ENCODE results near the gene PIGM. TPM values are rescaled to one million over a fixed set of nuclear protein-coding genes. Genes with fewer than 3 reads are reported as not detected.
"Not testable (repeated sequence)": the region's sequence is repeated elsewhere in the genome, so short reads cannot be mapped to it uniquely, and the experiment has no call there.

The PIGM gene
- total and polyA plus RNA-seq, 4 donors, result 8.8 to 19.2 (median 12.3) TPM

DNA sequence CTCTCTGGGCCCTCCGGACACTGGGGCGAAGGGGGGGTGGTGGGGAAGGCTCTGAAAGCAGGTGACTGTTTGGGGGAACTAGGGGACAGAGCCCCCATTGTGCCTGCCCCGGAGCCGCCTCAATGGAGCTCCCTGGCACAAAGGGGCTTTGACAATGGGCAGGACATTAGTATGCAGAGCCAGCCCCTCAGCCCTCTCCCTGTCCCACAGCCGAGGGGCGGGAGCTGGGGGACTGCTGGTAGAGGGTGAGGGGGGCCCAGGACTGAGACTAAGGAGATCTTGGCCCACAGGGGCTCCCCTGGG is 30.4 kb upstream of the PIGM start:
- H3K4me1 ChIP-seq (ENCODE audit: control insufficient read depth, insufficient read depth, low read length), result peaks cover 68% of the 10 kb centered on the region

DNA sequence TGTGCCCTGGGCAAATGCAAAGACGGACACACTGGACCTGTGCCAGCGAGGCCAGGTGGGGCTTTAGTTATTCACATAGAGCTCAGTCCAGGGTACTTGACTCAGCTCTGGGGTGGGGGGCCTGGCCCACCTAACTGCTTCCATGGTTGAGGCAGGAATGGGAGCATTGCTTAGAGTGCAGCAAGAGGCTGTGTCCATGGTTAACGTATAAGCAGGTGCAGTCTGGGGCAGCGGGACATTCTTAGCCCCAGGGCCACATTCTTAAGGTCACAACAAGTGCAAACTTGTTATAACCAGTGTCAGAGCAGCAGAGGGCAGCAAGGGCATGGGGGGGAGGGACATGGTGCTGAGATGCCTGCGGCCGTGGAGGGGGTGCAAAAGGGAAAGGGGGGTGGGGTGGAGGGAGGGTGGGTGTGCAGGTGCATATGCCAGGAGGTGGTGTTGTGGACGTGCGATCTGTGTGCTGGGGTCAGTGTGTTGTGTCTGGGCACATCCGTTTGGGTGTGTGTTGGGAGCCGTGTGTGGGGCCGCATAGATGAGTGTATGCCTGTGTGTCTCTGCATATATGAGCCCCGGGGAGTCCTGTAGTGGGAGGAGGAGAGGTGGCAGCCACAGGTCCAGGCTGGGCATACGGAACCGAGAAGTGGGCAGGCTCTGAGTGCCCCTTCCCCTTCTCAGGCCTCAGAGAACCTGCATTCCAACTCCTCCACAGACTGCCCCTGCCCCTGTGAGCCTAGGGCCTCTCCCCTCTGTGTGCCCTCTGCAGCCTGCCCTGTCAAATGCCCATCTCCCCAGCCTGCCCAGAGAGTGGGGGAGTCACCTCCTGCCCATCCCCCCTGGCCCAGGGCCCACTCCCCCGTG is 29.8 kb upstream of the PIGM start:
- WGBS (ENCODE audit: insufficient coverage), result 32% methylated on average over 12 of the region's 15 CpGs

More for the DNA sequence above, 30.4 kb upstream of the PIGM start:
- Histone ChIP-seq H3K27ac (ENCODE audit: low read depth, low read length) (peak overlapping the region; percentile 88), H3K4me3 (ENCODE audit: low read depth, low read length) (no peak overlapping the region), H3K9me3 (ENCODE audit: control insufficient read depth, insufficient read depth, low read length) (no peaks in the 10 kb centered on the region), H3K27me3 (ENCODE audit: control insufficient read depth, insufficient read depth, low read length) (no peaks in the 10 kb centered on the region), H3K36me3 (ENCODE audit: control insufficient read depth, insufficient read depth, low read length) (peaks cover 3% of the 10 kb centered on the region)
- peak in 5 of 6 donors; percentile 77 to 95 (median 86) for DNase-seq (ENCODE audit: low read depth in 4 of 6, low spot score in 6 of 6)
- 23% methylated on average over 4 of the region's 6 CpGs for WGBS (ENCODE audit: insufficient coverage)

DNA sequence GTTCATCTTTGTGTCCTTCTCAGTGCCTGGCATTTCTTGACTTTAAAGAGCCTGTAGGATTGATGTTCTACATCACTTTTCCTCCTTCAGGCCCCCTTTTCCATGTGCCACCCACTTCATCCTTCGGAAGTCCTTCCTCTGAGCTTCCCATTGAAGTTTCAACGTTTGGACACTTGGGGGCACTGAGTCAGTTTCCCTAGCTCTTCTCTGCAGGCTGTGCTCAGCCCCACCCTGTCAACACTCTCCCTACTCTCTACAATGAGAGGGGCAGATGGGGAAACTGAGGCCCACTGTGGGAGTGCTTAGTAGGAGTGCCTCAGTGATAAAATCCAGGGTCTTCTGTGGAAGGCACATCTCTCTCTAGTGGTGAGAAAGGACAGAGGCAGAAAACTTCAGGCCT is 26.3 kb upstream of the PIGM start:
- no peaks in the 10 kb centered on the region for H3K9me3 ChIP-seq (ENCODE audit: control insufficient read depth, insufficient read depth, low read length)
- peaks cover 5% of the 10 kb centered on the region for H3K36me3 ChIP-seq (ENCODE audit: control insufficient read depth, insufficient read depth, low read length)
- no peak overlapping the region for H3K27ac ChIP-seq (ENCODE audit: low read depth, low read length)
- peaks cover 64% of the 10 kb centered on the region for H3K4me1 ChIP-seq (ENCODE audit: control insufficient read depth, insufficient read depth, low read length)
- H3K27me3 ChIP-seq (ENCODE audit: control insufficient read depth, insufficient read depth, low read length), result no peaks in the 10 kb centered on the region
- 86% methylated on average over 1 of the region's 2 CpGs for WGBS (ENCODE audit: insufficient coverage)
- DNase-seq (ENCODE audit: low read depth in 4 of 6, low spot score in 6 of 6), result no peak
- no peak overlapping the region for H3K4me3 ChIP-seq (ENCODE audit: low read depth, low read length)

More for the DNA sequence above, 29.8 kb upstream of the PIGM start:
- DNase-seq (ENCODE audit: low read depth in 4 of 6, low spot score in 6 of 6), result no peak
- peaks cover 3% of the 10 kb centered on the region for H3K36me3 ChIP-seq (ENCODE audit: control insufficient read depth, insufficient read depth, low read length)
- no peak overlapping the region for H3K4me3 ChIP-seq (ENCODE audit: low read depth, low read length)
- no peaks in the 10 kb centered on the region for H3K9me3 ChIP-seq (ENCODE audit: control insufficient read depth, insufficient read depth, low read length)
- H3K27me3 ChIP-seq (ENCODE audit: control insufficient read depth, insufficient read depth, low read length), result no peaks in the 10 kb centered on the region
- H3K27ac ChIP-seq (ENCODE audit: low read depth, low read length), result peak overlapping the region; percentile 88
- H3K4me1 ChIP-seq (ENCODE audit: control insufficient read depth, insufficient read depth, low read length), result peaks cover 64% of the 10 kb centered on the region

DNA sequence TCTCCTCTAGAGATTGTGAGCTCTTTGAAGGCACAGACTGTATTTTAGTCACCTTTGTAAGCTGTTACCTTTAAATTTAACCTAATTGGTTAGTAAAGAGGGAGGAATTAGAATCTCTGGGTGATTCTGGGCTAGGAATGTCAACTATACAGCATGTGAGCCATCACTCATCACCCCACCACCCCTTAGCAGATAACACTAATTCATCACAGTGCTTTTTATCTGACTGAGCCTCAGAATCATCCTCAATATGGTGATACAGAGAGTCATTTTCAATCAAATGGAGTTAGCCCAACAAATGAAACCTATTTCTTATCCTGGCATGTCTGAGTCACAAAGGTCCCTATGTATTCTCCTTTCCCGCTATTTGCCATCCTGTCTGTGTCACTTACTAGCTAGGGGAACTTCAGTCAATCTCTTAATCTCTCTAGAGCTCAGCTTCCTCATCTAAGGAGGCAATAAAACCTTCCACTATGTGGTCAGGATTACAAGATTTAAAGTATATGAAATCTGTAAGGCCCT is 24.9 kb upstream of the PIGM start:
- Histone ChIP-seq H3K27ac (ENCODE audit: low read depth, low read length) (no peak overlapping the region), H3K36me3 (ENCODE audit: control insufficient read depth, insufficient read depth, low read length) (peaks cover 5% of the 10 kb centered on the region), H3K27me3 (ENCODE audit: control insufficient read depth, insufficient read depth, low read length) (no peaks in the 10 kb centered on the region), H3K4me3 (ENCODE audit: low read depth, low read length) (no peak overlapping the region), H3K4me1 (ENCODE audit: control insufficient read depth, insufficient read depth, low read length) (peaks cover 53% of the 10 kb centered on the region), H3K9me3 (ENCODE audit: control insufficient read depth, insufficient read depth, low read length) (no peaks in the 10 kb centered on the region)
- no peak for DNase-seq (ENCODE audit: low read depth in 4 of 6, low spot score in 6 of 6)
- WGBS (ENCODE audit: insufficient coverage), result no CpG with 5 or more reads among the region's 1 CpG

DNA sequence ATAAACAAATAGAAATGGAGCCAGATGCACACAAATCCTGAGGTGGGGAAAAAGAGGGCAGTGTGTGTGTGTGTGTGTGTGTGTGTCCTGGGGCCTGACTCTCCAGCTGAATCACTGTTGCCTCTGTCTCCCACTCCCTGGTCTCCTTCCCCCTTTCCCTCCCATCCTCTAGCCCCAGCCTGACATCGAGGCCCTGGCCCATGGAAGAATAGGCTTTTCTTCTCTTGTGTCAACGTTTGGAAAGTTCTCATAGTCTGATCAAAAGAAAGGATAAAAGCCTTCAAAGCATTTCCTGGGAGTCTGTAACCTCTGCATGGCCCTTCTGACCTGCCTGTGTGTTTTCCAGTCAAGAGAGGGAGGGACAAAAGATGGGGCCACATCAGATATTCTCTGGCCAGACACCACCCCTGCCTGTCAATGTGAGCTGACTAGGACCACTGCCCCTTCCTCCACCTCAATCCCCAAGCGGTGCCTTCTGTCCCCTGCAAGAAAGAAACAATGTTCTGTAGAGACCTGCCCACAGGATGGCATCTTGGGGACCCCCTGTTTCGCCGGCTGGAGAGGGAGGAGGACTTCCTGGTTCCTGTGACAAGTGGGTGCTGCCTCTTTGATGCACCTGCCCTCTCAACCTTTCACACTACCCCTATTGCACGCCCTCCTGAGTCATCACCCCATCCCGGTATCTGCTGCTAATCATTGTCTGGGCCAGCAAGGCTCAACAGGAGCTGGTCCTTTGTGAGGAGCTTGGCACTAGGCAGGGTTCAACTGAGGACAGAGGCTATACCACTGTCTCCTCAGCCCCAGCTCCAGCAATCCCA is 22.0 kb upstream of the PIGM start:
- 23% methylated on average over 4 of the region's 7 CpGs for WGBS (ENCODE audit: insufficient coverage)
- peak in 1 of 6 donors; percentile 30 for DNase-seq (ENCODE audit: low read depth in 4 of 6, low spot score in 6 of 6)

DNA sequence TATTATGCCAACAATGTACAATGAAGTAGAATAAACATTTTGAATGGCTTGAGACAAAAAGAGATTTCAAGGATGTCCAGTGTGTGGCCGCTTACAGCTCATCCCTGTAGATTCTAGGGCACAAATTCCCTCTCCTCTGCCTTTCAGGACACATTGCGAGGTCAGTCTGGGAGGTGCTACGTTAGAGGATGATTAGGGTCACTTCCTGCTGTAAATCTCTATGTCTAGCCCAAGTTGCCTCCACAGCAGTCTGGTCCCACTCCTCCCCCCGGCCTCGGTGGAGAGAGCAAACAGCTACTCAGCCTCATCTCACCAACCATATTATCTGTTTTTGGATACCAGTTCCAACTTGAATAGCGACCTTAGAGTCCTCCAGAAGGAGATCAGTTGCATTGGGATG is 21.1 kb upstream of the PIGM start:
- DNase-seq (ENCODE audit: low read depth in 4 of 6, low spot score in 6 of 6), result no peak
- 78% methylated on average over 1 of the region's 6 CpGs for WGBS (ENCODE audit: insufficient coverage)
- no peak overlapping the region for H3K4me3 ChIP-seq (ENCODE audit: low read depth, low read length)
- H3K4me1 ChIP-seq (ENCODE audit: control insufficient read depth, insufficient read depth, low read length), result peaks cover 34% of the 10 kb centered on the region
- H3K27ac ChIP-seq (ENCODE audit: low read depth, low read length), result no peak overlapping the region
- H3K36me3 ChIP-seq (ENCODE audit: control insufficient read depth, insufficient read depth, low read length), result peaks cover 5% of the 10 kb centered on the region
- H3K9me3 ChIP-seq (ENCODE audit: control insufficient read depth, insufficient read depth, low read length), result no peaks in the 10 kb centered on the region
- no peaks in the 10 kb centered on the region for H3K27me3 ChIP-seq (ENCODE audit: control insufficient read depth, insufficient read depth, low read length)

More for the DNA sequence above, 22.0 kb upstream of the PIGM start:
- Histone ChIP-seq H3K4me3 (ENCODE audit: low read depth, low read length) (no peak overlapping the region), H3K36me3 (ENCODE audit: control insufficient read depth, insufficient read depth, low read length) (peaks cover 5% of the 10 kb centered on the region), H3K9me3 (ENCODE audit: control insufficient read depth, insufficient read depth, low read length) (no peaks in the 10 kb centered on the region), H3K4me1 (ENCODE audit: control insufficient read depth, insufficient read depth, low read length) (peaks cover 36% of the 10 kb centered on the region), H3K27me3 (ENCODE audit: control insufficient read depth, insufficient read depth, low read length) (no peaks in the 10 kb centered on the region), H3K27ac (ENCODE audit: low read depth, low read length) (no peak overlapping the region)

DNA sequence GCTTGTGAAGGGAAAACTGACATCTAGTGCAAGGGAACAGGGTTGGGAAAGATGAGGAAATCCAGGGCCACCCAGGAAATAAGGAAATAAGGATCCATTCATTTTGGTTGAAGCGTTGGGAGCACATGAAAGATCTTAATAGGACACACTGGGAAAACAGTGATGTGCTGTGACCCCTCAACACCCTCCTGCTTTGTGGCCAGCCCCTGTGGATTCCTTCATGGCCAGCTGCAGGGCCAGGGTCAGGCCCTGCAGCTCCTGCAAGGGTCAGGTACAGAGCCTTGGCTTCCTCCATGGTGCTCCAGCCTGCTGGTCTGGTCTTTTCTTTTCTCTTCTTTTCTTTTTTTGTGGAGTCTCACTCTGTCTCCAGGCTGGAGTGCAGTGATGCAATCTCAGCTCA is 18.8 kb upstream of the PIGM start:
- Histone ChIP-seq H3K36me3 (ENCODE audit: control insufficient read depth, insufficient read depth, low read length) (peaks cover 3% of the 10 kb centered on the region), H3K4me1 (ENCODE audit: control insufficient read depth, insufficient read depth, low read length) (peaks cover 40% of the 10 kb centered on the region), H3K27ac (ENCODE audit: low read depth, low read length) (no peak overlapping the region), H3K27me3 (ENCODE audit: control insufficient read depth, insufficient read depth, low read length) (no peaks in the 10 kb centered on the region), H3K4me3 (ENCODE audit: low read depth, low read length) (no peak overlapping the region), H3K9me3 (ENCODE audit: control insufficient read depth, insufficient read depth, low read length) (no peaks in the 10 kb centered on the region)
- 82% methylated on average over 1 of the region's 1 CpG for WGBS (ENCODE audit: insufficient coverage)
- DNase-seq (ENCODE audit: low read depth in 4 of 6, low spot score in 6 of 6), result no peak

DNA sequence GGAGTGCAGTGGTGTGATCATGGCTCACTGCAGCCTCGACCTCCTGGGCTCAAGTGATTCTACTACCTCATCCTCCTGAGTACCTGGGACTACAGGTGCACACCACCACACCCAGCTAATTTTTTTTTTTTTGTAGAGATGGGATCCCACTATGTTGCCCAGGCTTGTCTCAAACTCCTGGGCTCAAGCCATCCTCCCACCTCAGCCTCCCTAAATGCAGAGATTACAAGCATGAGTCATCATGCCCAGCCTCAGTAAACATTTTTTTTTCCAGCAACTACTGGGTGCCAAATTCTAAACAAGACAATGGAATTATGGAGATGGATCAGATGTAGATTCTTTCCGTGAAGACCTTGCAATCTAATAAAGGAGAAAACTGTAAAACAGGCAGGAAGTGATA is 18.4 kb upstream of the PIGM start:
- peaks cover 40% of the 10 kb centered on the region for H3K4me1 ChIP-seq (ENCODE audit: control insufficient read depth, insufficient read depth, low read length)
- not testable (repeated sequence) for H3K9me3 ChIP-seq (ENCODE audit: control insufficient read depth, insufficient read depth, low read length); H3K4me3 ChIP-seq (ENCODE audit: low read depth, low read length); H3K36me3 ChIP-seq (ENCODE audit: control insufficient read depth, insufficient read depth, low read length); H3K27ac ChIP-seq (ENCODE audit: low read depth, low read length); DNase-seq (ENCODE audit: low read depth in 4 of 6, low spot score in 6 of 6); H3K27me3 ChIP-seq (ENCODE audit: control insufficient read depth, insufficient read depth, low read length)
- WGBS (ENCODE audit: insufficient coverage), result 100% methylated on average over 1 of the region's 2 CpGs

DNA sequence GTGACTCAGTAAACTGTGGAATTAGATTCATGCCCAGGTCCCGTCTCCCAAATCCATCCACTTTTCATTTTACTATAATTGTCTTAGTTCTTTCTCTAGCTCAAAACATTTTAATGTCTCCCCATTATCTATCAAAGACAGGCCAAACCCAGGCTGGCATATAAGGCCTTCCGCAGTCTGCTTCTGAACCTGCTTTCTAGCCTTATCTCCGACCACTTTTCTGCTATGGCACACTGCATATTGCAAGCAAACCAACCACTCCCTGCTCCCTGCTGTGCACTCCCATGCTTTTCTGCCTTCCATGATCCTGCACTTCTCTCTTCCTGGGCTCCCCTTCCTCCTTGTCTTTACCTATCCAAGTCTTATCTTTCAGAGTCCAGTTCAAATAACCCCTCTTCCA is 17.3 kb upstream of the PIGM start:
- peaks cover 32% of the 10 kb centered on the region for H3K4me1 ChIP-seq (ENCODE audit: control insufficient read depth, insufficient read depth, low read length)
- no peak for DNase-seq (ENCODE audit: low read depth in 4 of 6, low spot score in 6 of 6)
- no peaks in the 10 kb centered on the region for H3K9me3 ChIP-seq (ENCODE audit: control insufficient read depth, insufficient read depth, low read length)
- no peak overlapping the region for H3K4me3 ChIP-seq (ENCODE audit: low read depth, low read length)
- no peaks in the 10 kb centered on the region for H3K27me3 ChIP-seq (ENCODE audit: control insufficient read depth, insufficient read depth, low read length)
- H3K27ac ChIP-seq (ENCODE audit: low read depth, low read length), result no peak overlapping the region
- WGBS (ENCODE audit: insufficient coverage), result 77% methylated on average over 3 of the region's 3 CpGs
- H3K36me3 ChIP-seq (ENCODE audit: control insufficient read depth, insufficient read depth, low read length), result no peaks in the 10 kb centered on the region
